GM12873 (cell line): ENCODE results near the gene PDZD7.

Source experiments
- CTCF ChIP-seq: IDR thresholded peaks from 2 replicates; pipeline ENCODE4 v1.5.1; 2012; ENCODE audit warnings: low read depth, mild to moderate bottlenecking, moderate library complexity, low read length, control low read depth; ENCODE audit not compliant: insufficient read depth; ENCODE audit errors: missing control alignments

Gene PDZD7

GRCh38 chr10:100982916-100983830 lies 47.8 kb downstream of the PDZD7 start:
- TF ChIP-seq CTCF: no peak

DNA sequence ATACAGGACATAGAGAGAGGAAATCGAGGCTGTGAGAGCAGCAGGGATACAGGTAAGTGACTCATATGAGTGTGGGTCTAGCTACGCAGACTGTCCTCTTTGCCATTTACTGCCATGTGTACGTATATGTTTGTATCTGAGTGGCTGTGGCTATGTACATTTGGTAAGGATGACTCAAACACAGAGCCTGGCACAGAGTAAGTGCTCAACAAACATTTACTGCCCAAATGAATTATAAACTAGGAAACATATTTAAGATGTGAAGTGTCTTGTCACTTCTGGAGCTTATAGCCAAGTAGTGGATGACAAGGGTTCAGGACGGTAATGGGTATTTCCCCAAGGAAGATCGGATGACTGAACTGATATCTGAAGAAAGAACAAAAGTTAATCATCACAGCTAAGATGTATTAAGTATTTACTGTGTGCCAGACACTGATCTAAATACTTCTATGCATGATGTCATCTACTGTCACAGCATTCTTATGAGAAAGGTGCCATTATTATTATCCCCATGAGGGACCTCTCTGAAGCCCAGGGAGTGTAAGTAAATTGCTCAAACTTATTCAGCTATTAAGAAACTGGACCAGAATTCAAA lies 49.7 kb downstream of the PDZD7 start:
- TF ChIP-seq CTCF: no peak

DNA sequence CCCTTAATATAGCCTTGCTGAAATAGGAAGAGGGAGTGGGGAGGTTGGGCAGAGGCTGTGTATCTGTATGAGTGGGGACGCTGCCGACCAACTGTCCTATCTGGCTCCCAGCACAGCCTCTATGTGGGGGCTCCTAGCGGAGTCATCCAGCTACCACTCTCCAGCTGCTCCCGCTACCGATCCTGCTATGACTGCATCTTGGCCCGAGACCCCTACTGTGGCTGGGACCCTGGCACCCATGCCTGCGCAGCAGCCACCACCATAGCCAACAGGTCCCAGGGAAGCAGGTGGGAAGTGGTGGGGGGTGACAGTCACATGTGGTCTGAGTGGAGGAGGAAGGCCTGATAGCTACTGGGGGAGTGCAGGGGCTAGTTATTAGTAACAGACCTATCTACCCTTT lies 50.2 kb downstream of the PDZD7 start:
- TF ChIP-seq CTCF: no peak

GRCh38 chr10:100980311-100980710 lies 50.6 kb downstream of the PDZD7 start:
- no peak for TF ChIP-seq CTCF

- no peak for TF ChIP-seq CTCF
These were observed 51.1 kb downstream of the PDZD7 start for GRCh38 chr10:100979791-100980272.

DNA sequence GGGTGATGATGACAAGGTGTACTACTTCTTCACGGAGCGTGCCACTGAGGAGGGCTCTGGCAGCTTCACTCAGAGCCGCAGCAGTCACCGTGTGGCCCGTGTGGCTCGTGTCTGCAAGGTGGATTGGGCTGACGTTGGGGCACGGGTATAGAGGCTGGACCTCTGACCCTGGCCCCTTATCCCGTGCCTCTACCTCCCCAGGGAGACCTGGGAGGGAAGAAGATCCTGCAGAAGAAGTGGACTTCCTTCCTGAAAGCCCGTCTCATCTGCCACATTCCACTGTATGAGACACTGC lies 52.1 kb downstream of the PDZD7 start:
- TF ChIP-seq CTCF: no peak

DNA sequence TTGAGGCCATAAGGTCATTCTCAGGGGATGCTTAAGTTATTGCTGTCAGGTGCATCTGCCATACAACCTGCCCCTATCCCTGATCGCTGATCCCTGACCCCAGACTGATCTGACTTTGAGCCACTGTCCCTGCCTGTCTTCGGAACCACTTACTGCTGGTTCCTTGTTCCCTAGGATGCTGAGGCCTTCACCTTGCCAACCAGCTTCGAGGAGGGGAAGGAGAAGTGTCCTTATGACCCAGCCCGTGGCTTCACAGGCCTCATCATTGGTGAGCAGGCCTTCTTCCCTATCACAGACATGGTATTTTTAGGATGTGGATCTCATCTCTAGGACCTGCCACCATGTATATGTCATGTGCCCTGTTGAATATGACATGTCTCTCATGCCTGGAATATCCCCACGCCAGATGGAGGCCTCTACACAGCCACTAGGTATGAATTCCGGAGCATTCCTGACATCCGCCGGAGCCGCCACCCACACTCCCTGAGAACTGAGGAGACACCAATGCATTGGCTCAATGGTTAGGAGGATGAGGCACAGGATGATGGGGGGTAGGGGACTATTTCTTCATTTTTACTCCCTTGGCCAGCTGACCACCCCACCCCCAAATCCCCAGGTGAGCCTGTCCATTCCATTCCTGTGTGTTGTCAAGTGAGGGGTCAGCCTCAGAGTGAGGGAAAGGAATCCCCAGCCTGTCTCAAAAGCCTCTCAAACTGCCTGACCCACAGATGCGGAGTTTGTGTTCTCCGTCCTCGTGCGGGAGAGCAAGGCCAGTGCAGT lies 52.6 kb downstream of the PDZD7 start:
- no peak for TF ChIP-seq CTCF
